Measurements from ENCODE around the gene HEATR5B.
"Not testable (repeated sequence)": the region's sequence is repeated elsewhere in the genome, so short reads cannot be mapped to it uniquely, and the experiment has no call there.

Gene HEATR5B

DNA sequence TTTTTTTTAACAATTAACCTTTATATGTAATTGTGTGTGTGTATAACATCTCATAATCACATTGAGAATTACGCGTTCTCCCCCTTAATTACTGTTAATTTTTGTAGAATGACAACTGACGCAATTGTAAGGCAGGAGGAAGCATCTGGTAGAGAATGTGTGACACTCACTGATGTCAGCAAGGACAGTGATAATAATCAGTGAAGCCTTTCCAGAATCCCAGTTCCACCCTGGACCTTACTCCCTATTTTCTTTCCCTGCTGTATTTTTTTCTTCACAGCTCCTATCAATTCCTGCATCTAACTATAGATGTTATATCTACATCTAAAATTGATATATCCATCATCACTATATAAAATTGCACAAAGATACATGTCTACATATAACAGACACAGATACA lies 101.7 kb downstream of the HEATR5B start:
- H3K4me3 ChIP-seq (ENCODE audit: low read depth, low read length, poor library complexity, severe bottlenecking) = no peak overlapping the region
- no peak overlapping the region for H2AFZ ChIP-seq (ENCODE audit: low read length)
- H3K4me2 ChIP-seq (ENCODE audit: low read length) = no peak overlapping the region
- H3K9me3 ChIP-seq (ENCODE audit: low read length) = no peaks in the 10 kb centered on the region
- H3K9ac ChIP-seq (ENCODE audit: low read length) = no peak overlapping the region
- H3K27ac ChIP-seq (ENCODE audit: low read depth, low read length, poor library complexity, severe bottlenecking) = no peak overlapping the region
- no peaks in the 10 kb centered on the region for H3K4me1 ChIP-seq (ENCODE audit: insufficient read depth, low read length, severe bottlenecking)
- TF ChIP-seq, protein P1, sequence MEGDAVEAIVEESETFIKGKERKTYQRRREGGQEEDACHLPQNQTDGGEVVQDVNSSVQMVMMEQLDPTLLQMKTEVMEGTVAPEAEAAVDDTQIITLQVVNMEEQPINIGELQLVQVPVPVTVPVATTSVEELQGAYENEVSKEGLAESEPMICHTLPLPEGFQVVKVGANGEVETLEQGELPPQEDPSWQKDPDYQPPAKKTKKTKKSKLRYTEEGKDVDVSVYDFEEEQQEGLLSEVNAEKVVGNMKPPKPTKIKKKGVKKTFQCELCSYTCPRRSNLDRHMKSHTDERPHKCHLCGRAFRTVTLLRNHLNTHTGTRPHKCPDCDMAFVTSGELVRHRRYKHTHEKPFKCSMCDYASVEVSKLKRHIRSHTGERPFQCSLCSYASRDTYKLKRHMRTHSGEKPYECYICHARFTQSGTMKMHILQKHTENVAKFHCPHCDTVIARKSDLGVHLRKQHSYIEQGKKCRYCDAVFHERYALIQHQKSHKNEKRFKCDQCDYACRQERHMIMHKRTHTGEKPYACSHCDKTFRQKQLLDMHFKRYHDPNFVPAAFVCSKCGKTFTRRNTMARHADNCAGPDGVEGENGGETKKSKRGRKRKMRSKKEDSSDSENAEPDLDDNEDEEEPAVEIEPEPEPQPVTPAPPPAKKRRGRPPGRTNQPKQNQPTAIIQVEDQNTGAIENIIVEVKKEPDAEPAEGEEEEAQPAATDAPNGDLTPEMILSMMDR (IDR thresholded peaks at IDR 0.05; ENCODE audit: low read length) = no peak
- TF ChIP-seq EZH2 (IDR thresholded peaks at IDR 0.05; ENCODE audit: borderline replicate concordance, low read length) = no peak
- no peaks in the 10 kb centered on the region; the same call in 1 of the 2 replicates for H3K36me3 ChIP-seq (ENCODE audit: insufficient read depth, low read length)
- no peaks in the 10 kb centered on the region for H4K20me1 ChIP-seq (ENCODE audit: insufficient read depth, low read length)
- no peaks in the 10 kb centered on the region for H3K27me3 ChIP-seq (ENCODE audit: insufficient read depth, low read length)
- no peaks in the 10 kb centered on the region for H3K79me2 ChIP-seq (ENCODE audit: insufficient read depth, low read length)
- H3K9me2 ChIP-seq (ENCODE audit: low read depth, low read length) = no peaks in the 10 kb centered on the region
- no peaks in the 10 kb centered on the region; the same call in 1 of the 2 replicates for H3F3A ChIP-seq (ENCODE audit: insufficient read depth, low read length)

DNA sequence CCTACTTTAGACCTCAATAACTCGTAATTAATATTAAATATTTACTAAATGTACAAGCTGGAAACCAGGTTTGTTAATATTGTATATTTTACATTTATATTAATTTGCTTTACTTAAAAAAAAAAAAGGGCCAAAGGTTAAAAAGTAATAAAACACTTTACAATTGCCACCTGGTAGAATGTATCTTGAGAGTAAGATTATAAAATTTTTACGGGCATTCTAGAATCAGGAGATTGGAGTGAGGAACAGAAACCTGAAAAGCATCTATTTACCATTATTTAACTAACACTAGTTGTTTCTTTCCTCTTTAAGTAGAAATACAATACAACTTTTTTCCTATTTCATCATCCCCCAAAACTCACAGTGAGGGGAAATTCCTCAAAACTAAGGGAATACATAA lies 102.3 kb downstream of the HEATR5B start:
- no peak overlapping the region for H3K27ac ChIP-seq (ENCODE audit: low read depth, low read length, poor library complexity, severe bottlenecking)

DNA sequence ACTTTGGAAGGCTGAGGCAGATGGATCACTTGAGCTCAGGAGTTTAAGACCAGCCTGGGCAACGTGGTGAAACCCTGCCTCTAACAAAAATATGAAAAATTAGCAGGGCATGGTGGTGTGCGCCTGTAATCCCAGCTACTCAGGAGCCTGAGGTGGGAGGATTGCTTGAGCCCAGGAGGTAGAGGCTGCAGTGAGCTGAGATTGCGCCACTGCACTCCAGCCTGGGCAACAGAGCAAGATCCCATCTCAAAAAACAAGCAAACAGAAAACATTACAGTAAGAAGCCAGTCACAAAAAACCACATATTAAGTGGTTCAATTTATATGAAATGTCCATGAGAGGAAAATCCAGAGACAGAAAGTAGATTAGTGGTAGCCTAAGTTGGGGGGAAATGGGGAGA lies 105.2 kb downstream of the HEATR5B start:
- not testable (repeated sequence) for H3K36me3 ChIP-seq (ENCODE audit: insufficient read depth, low read length); H3K9me2 ChIP-seq (ENCODE audit: low read depth, low read length); H3K27me3 ChIP-seq (ENCODE audit: insufficient read depth, low read length); H3K9ac ChIP-seq (ENCODE audit: low read length); H3K27ac ChIP-seq (ENCODE audit: low read depth, low read length, poor library complexity, severe bottlenecking); H3K4me1 ChIP-seq (ENCODE audit: insufficient read depth, low read length, severe bottlenecking); H3K4me3 ChIP-seq (ENCODE audit: low read depth, low read length, poor library complexity, severe bottlenecking); H4K20me1 ChIP-seq (ENCODE audit: insufficient read depth, low read length); H3K9me3 ChIP-seq (ENCODE audit: low read length); H3F3A ChIP-seq (ENCODE audit: insufficient read depth, low read length); H3K4me2 ChIP-seq (ENCODE audit: low read length); H2AFZ ChIP-seq (ENCODE audit: low read length); H3K79me2 ChIP-seq (ENCODE audit: insufficient read depth, low read length)

More for the DNA sequence above, 102.3 kb downstream of the HEATR5B start:
- no peak for TF ChIP-seq EZH2 (IDR thresholded peaks at IDR 0.05; ENCODE audit: borderline replicate concordance, low read length)
- TF ChIP-seq, protein P1 (IDR thresholded peaks at IDR 0.05; ENCODE audit: low read length) = no peak
- H3K4me3 ChIP-seq (ENCODE audit: low read depth, low read length, poor library complexity, severe bottlenecking) = no peak overlapping the region
- no peak overlapping the region for H3K4me2 ChIP-seq (ENCODE audit: low read length)
- no peaks in the 10 kb centered on the region; the same call in 1 of the 2 replicates for H3F3A ChIP-seq (ENCODE audit: insufficient read depth, low read length)
- no peak overlapping the region for H2AFZ ChIP-seq (ENCODE audit: low read length)
- H3K36me3 ChIP-seq (ENCODE audit: insufficient read depth, low read length) = no peaks in the 10 kb centered on the region; the same call in 1 of the 2 replicates
- H3K79me2 ChIP-seq (ENCODE audit: insufficient read depth, low read length) = no peaks in the 10 kb centered on the region
- H3K9me2 ChIP-seq (ENCODE audit: low read depth, low read length) = no peaks in the 10 kb centered on the region
- H3K9me3 ChIP-seq (ENCODE audit: low read length) = no peaks in the 10 kb centered on the region
- H3K4me1 ChIP-seq (ENCODE audit: insufficient read depth, low read length, severe bottlenecking) = no peaks in the 10 kb centered on the region
- no peaks in the 10 kb centered on the region for H3K27me3 ChIP-seq (ENCODE audit: insufficient read depth, low read length)
- no peak overlapping the region for H3K9ac ChIP-seq (ENCODE audit: low read length)
- no peaks in the 10 kb centered on the region for H4K20me1 ChIP-seq (ENCODE audit: insufficient read depth, low read length)

DNA sequence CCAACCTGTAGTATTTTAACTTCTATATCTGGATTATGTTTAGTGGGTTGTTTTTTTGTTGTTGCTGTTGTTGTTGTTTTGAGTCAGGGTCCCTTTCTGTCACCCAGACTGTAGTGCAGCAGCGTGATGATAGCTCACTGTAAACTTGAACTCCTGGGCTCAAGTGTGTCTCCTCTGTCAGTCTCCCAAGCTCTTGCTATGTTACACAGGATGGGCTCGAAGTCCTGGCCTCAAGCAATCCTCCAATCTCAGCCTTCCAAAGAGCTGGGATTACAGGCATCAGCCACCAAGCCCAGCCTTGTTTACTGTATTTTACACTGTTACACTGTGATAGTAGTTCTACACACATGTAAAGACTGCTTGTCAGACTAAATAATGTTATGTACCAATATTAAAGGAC lies 108.1 kb downstream of the HEATR5B start:
- Histone ChIP-seq H3K79me2 (ENCODE audit: insufficient read depth, low read length) (no peaks in the 10 kb centered on the region), H3K4me1 (ENCODE audit: insufficient read depth, low read length, severe bottlenecking) (no peaks in the 10 kb centered on the region), H3K27me3 (ENCODE audit: insufficient read depth, low read length) (no peaks in the 10 kb centered on the region), H3K4me2 (ENCODE audit: low read length) (no peak overlapping the region), H3K27ac (ENCODE audit: low read depth, low read length, poor library complexity, severe bottlenecking) (no peak overlapping the region), H3K9me2 (ENCODE audit: low read depth, low read length) (no peaks in the 10 kb centered on the region), H3F3A (ENCODE audit: insufficient read depth, low read length) (no peaks in the 10 kb centered on the region; the same call in 1 of the 2 replicates), H3K4me3 (ENCODE audit: low read depth, low read length, poor library complexity, severe bottlenecking) (no peak overlapping the region), H3K9ac (ENCODE audit: low read length) (no peak overlapping the region), H2AFZ (ENCODE audit: low read length) (no peak overlapping the region), H3K36me3 (ENCODE audit: insufficient read depth, low read length) (no peaks in the 10 kb centered on the region), H3K9me3 (ENCODE audit: low read length) (no peaks in the 10 kb centered on the region), H4K20me1 (ENCODE audit: insufficient read depth, low read length) (no peaks in the 10 kb centered on the region)
- TF ChIP-seq, protein P1 (IDR thresholded peaks at IDR 0.05; ENCODE audit: low read length) = no peak
- TF ChIP-seq EZH2 (IDR thresholded peaks at IDR 0.05; ENCODE audit: borderline replicate concordance, low read length) = no peak
